HG03378 (cell line): ENCODE measurements around the gene PPP1R26.
"Not testable (repeated sequence)": the region's sequence is repeated elsewhere in the genome, so short reads cannot be mapped to it uniquely, and the experiment has no call there.

ENCODE experiments used
- ATAC-seq: cut with Tn5 transposase; IDR thresholded peaks from one replicate; pipeline ENCODE4 v1.9.1; 2021; ENCODE audit warnings: mild to moderate bottlenecking, moderate library complexity; ENCODE audit not compliant: unreplicated experiment

PPP1R26 gene

GRCh38 chr9:135458478-135458877 lies 21.1 kb upstream of the PPP1R26 start:
- not testable (repeated sequence) for ATAC-seq

GRCh38 chr9:135461936-135462335 lies 17.6 kb upstream of the PPP1R26 start:
- no peak for ATAC-seq

- no peak for ATAC-seq
Measured at GRCh38 chr9:135463140-135463539, 16.4 kb upstream of the PPP1R26 start.

- no peak for ATAC-seq
Measured at GRCh38 chr9:135464181-135464580, 15.4 kb upstream of the PPP1R26 start.

- no peak for ATAC-seq
Measured at GRCh38 chr9:135468854-135469521, 10.6 kb upstream of the PPP1R26 start.

GRCh38 chr9:135471791-135472640 lies 7.6 kb upstream of the PPP1R26 start:
- no peak for ATAC-seq

GRCh38 chr9:135473972-135474543 lies 5.5 kb upstream of the PPP1R26 start:
- ATAC-seq, result no peak

GRCh38 chr9:135474915-135475314 lies 4.7 kb upstream of the PPP1R26 start:
- ATAC-seq, result no peak

- no peak for ATAC-seq
Measured at GRCh38 chr9:135476561-135477355, 2.8 kb upstream of the PPP1R26 start.

GRCh38 chr9:135478191-135478590 lies 1.4 kb upstream of the PPP1R26 start:
- ATAC-seq, result no peak

GRCh38 chr9:135478829-135479468 lies 633 bp upstream of the PPP1R26 start:
- no peak for ATAC-seq

GRCh38 chr9:135480071-135480939 lies 723 bp downstream of the PPP1R26 start:
- ATAC-seq, result no peak

- no peak for ATAC-seq
Measured at GRCh38 chr9:135480940-135481310, 1.3 kb downstream of the PPP1R26 start.

GRCh38 chr9:135482015-135482754 lies 2.6 kb downstream of the PPP1R26 start:
- ATAC-seq, result no peak

- no peak for ATAC-seq
Measured at GRCh38 chr9:135484460-135485277, 5.1 kb downstream of the PPP1R26 start.

GRCh38 chr9:135485385-135485784 lies 5.8 kb downstream of the PPP1R26 start:
- no peak for ATAC-seq

- no peak for ATAC-seq
Measured at GRCh38 chr9:135485832-135486231, 6.2 kb downstream of the PPP1R26 start.
